Smooth muscle cell (in vitro differentiated cells): ENCODE results near the gene FGD5. TPM values are rescaled to one million over a fixed set of nuclear protein-coding genes. Genes with fewer than 3 reads are reported as not detected.

ENCODE experiments used
- DNase-seq: peaks from one replicate; lab custom pipeline; 2025; ENCODE audit not compliant: unreplicated experiment; lab: John Stamatoyannopoulos, UW
- H2AFZ ChIP-seq: fragments of 200-600 bp; sonication (generic); 2 replicates; pipeline ENCODE4 v1.6.0; 2016; ENCODE audit warnings: antibody characterized with exemption, low read depth, mild to moderate bottlenecking
- H3F3A ChIP-seq: fragments of 200-600 bp; sonication (generic); 2 replicates; pipeline ENCODE4 v1.6.0; 2017; ENCODE audit warnings: antibody characterized with exemption, low read depth
- H3K27ac ChIP-seq: fragments of 200-600 bp; sonication (generic); 2 replicates; pipeline ENCODE4 v1.5.1; 2016; ENCODE audit warnings: low read depth, mild to moderate bottlenecking
- H3K27me3 ChIP-seq: fragments of 200-600 bp; sonication (generic); 2 replicates; pipeline ENCODE4 v1.6.1; 2016; ENCODE audit warnings: low read depth, mild to moderate bottlenecking
- H3K36me3 ChIP-seq: fragments of 200-600 bp; sonication (generic); 2 replicates; pipeline ENCODE4 v1.5.1; 2016; ENCODE audit warnings: low read depth
- H3K4me1 ChIP-seq: fragments of 200-600 bp; sonication (generic); 2 replicates; pipeline ENCODE4 v1.5.1; 2016; ENCODE audit warnings: low read depth
- H3K4me2 ChIP-seq: fragments of 200-600 bp; sonication (generic); 2 replicates; pipeline ENCODE4 v1.6.0; 2016; ENCODE audit warnings: mild to moderate bottlenecking
- H3K4me3 ChIP-seq: fragments of 200-600 bp; sonication (generic); 2 replicates; pipeline ENCODE4 v1.5.1; 2016; ENCODE audit warnings: mild to moderate bottlenecking
- H3K79me2 ChIP-seq: fragments of 200-600 bp; sonication (generic); 2 replicates; pipeline ENCODE4 v1.6.0; 2016; ENCODE audit warnings: low read depth, mild to moderate bottlenecking
- H3K9ac ChIP-seq: fragments of 200-600 bp; sonication (generic); 2 replicates; pipeline ENCODE4 v1.6.0; 2016; ENCODE audit warnings: low read depth
- H3K9me3 ChIP-seq: fragments of 200-600 bp; sonication (generic); replicated peaks from 2 replicates; pipeline ENCODE4 v1.5.1; 2016; ENCODE audit warnings: low read depth
- H4K20me1 ChIP-seq: fragments of 200-600 bp; sonication (generic); 2 replicates; pipeline ENCODE4 v1.6.0; 2016; ENCODE audit warnings: low read depth
- WGBS: methylation state at CpG from one replicate; pipeline ENCODE4 v1.1.7; 2016; ENCODE audit warnings: low lambda C conversion rate; 5-methylcytosine and 5-hydroxymethylcytosine counted together
- polyA plus RNA-seq: library from polyadenylated mRNA; unstranded; fragments of >200 nt; fragmentation: Nextera tagmentation; extraction: Ambion mirVana; gene quantifications from 2 replicates; pipeline ENCODE4 v1.2.1, GENCODE V29; 2016
- total RNA-seq: library from RNA; depleted of rRNA; stranded (reverse); fragments of >200 nt; gene quantifications from 2 replicates; pipeline ENCODE4 v1.2.3, GENCODE V29; 2014
- TF ChIP-seq, protein P1 (sequence below): fragments of 200-600 bp; sonication (generic); IDR thresholded peaks from 2 replicates; pipeline ENCODE4 v1.5.1; 2017; ENCODE audit warnings: borderline replicate concordance, mild to moderate bottlenecking, antibody characterized with exemption; ENCODE audit not compliant: insufficient read depth, poor library complexity, severe bottlenecking

FGD5 gene
- total and polyA plus RNA-seq, 2 experiments from 2014 or later, result 0.63 to 0.71 TPM

DNA sequence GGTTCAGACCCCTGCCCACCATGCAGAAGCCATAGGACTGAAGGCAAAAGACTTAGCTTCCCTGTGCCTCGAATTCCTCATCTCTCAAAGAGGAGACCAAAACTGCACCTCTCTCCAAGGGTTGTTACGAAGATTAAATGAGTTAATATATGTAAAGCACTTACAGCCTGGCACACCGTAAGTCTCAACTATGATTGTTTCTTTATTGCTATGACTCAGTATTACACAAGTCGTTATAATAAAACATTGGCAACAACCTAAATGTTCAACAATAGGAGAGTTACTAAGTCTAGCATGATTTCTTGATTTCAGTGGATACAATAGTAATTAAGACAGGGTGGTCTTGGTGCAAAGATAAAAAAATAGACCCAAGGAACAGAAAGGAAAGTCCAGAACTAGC lies 19.6 kb upstream of the FGD5 start:
- Histone ChIP-seq H3K9ac (no peak overlapping the region), H3K27ac (no peak overlapping the region), H3K4me3 (no peak overlapping the region), H2AFZ (no peak overlapping the region), H3K4me1 (no peaks in the 10 kb centered on the region), H3K27me3 (no peaks in the 10 kb centered on the region), H3K9me3 (no peaks in the 10 kb centered on the region), H3K79me2 (no peaks in the 10 kb centered on the region), H3K4me2 (no peak overlapping the region), H3K36me3 (no peaks in the 10 kb centered on the region), H3F3A (no peaks in the 10 kb centered on the region), H4K20me1 (no peaks in the 10 kb centered on the region)
- no peak for DNase-seq
- TF ChIP-seq, protein P1, sequence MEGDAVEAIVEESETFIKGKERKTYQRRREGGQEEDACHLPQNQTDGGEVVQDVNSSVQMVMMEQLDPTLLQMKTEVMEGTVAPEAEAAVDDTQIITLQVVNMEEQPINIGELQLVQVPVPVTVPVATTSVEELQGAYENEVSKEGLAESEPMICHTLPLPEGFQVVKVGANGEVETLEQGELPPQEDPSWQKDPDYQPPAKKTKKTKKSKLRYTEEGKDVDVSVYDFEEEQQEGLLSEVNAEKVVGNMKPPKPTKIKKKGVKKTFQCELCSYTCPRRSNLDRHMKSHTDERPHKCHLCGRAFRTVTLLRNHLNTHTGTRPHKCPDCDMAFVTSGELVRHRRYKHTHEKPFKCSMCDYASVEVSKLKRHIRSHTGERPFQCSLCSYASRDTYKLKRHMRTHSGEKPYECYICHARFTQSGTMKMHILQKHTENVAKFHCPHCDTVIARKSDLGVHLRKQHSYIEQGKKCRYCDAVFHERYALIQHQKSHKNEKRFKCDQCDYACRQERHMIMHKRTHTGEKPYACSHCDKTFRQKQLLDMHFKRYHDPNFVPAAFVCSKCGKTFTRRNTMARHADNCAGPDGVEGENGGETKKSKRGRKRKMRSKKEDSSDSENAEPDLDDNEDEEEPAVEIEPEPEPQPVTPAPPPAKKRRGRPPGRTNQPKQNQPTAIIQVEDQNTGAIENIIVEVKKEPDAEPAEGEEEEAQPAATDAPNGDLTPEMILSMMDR, result no peak
- 88% methylated on average over 4 of the region's 4 CpGs for WGBS

DNA sequence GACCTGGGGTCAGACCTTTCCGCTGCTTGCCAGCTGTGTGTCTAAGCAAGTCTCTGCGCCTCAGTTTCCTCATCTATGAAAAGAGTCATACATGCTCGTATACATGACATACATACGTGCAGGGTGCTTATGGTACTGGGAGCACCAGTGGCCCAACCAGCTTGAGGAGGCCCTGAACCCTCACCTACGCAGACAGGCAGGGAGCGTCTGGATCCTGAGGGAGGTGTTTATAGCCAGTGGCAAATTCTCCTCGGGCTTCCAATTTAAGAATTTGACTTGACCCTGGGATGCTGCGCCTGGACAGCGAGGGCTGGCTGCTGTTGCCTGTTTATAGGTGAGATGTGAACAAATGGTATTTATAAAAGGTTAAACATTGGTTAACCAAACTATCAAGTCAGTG lies 17.7 kb upstream of the FGD5 start:
- DNase-seq, result no peak
- Histone ChIP-seq H3K9ac (no peak overlapping the region), H3K4me3 (no peak overlapping the region), H3K79me2 (no peaks in the 10 kb centered on the region), H3K4me2 (no peak overlapping the region), H3K36me3 (no peaks in the 10 kb centered on the region), H3F3A (no peaks in the 10 kb centered on the region), H3K27me3 (no peaks in the 10 kb centered on the region), H3K27ac (no peak overlapping the region), H3K4me1 (no peaks in the 10 kb centered on the region), H3K9me3 (no peaks in the 10 kb centered on the region), H2AFZ (no peak overlapping the region), H4K20me1 (no peaks in the 10 kb centered on the region)
- TF ChIP-seq, protein P1, result no peak
- WGBS, result 87% methylated on average over 9 of the region's 9 CpGs

DNA sequence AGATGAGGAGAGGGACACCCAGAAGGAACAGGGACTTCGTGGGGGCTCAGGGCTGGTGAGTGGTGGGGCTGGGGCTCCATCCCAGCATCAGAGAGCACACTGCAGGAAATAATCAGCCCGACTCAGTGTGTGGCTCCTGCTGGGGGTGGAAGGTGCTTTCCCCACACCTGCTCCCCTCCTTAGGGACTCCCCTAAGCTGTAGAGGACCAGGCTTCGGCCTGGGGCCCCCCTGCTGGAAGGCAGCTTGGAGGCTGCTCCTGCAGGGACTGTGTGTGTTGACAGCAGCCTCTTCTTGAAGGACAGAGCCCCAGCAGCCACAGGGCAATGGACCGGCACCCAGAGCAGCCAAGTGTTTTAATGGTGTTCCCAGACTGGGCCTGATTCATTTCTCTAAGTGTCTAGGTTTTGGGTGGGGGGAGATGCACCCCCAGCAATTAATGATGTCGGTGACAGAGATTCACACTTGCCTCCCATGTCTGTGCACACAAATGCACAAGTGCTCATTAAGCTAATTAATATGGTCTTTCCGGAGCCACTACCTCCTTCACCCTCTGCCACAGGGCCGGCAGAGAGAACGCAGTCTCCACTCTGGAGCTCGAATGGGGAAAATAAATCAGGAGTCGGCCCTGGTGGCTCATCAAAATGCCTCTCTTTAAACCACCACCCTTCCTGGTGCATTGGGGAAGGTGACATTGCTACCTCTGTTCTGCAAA lies 16.9 kb upstream of the FGD5 start:
- no peak overlapping the region for H2AFZ ChIP-seq
- no peaks in the 10 kb centered on the region for H3K9me3 ChIP-seq
- no peaks in the 10 kb centered on the region for H3K36me3 ChIP-seq
- WGBS, result 86% methylated on average over 10 of the region's 10 CpGs
- no peaks in the 10 kb centered on the region for H3K4me1 ChIP-seq
- no peak overlapping the region for H3K4me2 ChIP-seq
- no peak overlapping the region for H3K9ac ChIP-seq
- DNase-seq, result no peak
- TF ChIP-seq, protein P1, result no peak
- no peaks in the 10 kb centered on the region for H4K20me1 ChIP-seq
- H3K27ac ChIP-seq, result no peak overlapping the region
- no peaks in the 10 kb centered on the region for H3K79me2 ChIP-seq
- no peaks in the 10 kb centered on the region for H3F3A ChIP-seq
- no peak overlapping the region for H3K4me3 ChIP-seq
- no peaks in the 10 kb centered on the region for H3K27me3 ChIP-seq

DNA sequence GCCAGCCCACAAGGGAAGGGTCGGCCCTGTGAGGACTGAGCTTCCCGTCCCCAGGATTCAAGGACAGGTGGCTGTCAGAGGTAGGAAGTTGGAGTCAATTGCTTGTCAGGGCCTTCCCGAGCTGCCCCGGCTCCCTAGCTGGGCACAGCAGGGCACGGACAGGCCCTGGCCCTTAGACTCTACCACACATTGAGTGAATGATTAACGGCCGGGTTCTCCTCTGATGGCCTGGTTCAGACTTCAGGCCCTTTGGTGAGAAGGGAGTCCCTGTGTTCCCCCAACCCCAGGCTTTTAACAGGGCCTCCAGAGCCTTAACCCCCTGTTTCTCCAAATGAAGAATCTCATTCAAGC lies 16.4 kb upstream of the FGD5 start:
- no peak overlapping the region for H3K9ac ChIP-seq
- TF ChIP-seq, protein P1, result no peak
- H3K27me3 ChIP-seq, result no peaks in the 10 kb centered on the region
- WGBS, result 87% methylated on average over 7 of the region's 7 CpGs
- H3F3A ChIP-seq, result no peaks in the 10 kb centered on the region
- H3K36me3 ChIP-seq, result no peaks in the 10 kb centered on the region
- no peaks in the 10 kb centered on the region for H4K20me1 ChIP-seq
- H3K4me2 ChIP-seq, result no peak overlapping the region
- H3K27ac ChIP-seq, result no peak overlapping the region
- H3K79me2 ChIP-seq, result no peaks in the 10 kb centered on the region
- H3K9me3 ChIP-seq, result no peaks in the 10 kb centered on the region
- no peak for DNase-seq
- no peak overlapping the region for H3K4me3 ChIP-seq
- H2AFZ ChIP-seq, result no peak overlapping the region
- H3K4me1 ChIP-seq, result no peaks in the 10 kb centered on the region
